HCT116 (cell line): ENCODE measurements around the gene MTMR12. TPM values are rescaled to one million over a fixed set of nuclear protein-coding genes. Genes with fewer than 3 reads are reported as not detected.

ENCODE experiments used
- ATAC-seq: fragments of 200-7000 bp; cut with Tn5 transposase; 2 replicates; pipeline ENCODE4 v1.9.1; 2020; ENCODE audit warnings: mild to moderate bottlenecking, moderate library complexity
- BruUV-seq: library from RNA; stranded (reverse); fragments of 400-500 nt; replicated peaks from 2 replicates; lab custom pipeline; 2021; lab: Mats Ljungman, UMichigan
- CTCF ChIA-PET: fragments of 300-600 bp; sonication (Branson Sonifier 250); formaldehyde crosslinking; loops from one replicate; lab custom pipeline; 2021; ENCODE audit warnings: antibody characterized with exemption; lab: Charles Lee
- POLR2A ChIA-PET: fragments of 300-600, 350-600 bp; sonication (Branson Sonifier 250); formaldehyde crosslinking; loops from one replicate; lab custom pipeline; 2021; ENCODE audit warnings: antibody characterized with exemption; lab: Charles Lee
- RAD21 ChIA-PET, 2 experiments: fragments of 300-600 bp; sonication (Branson Sonifier 250); formaldehyde crosslinking; loops; one replicate each; lab custom pipeline; 2023; ENCODE audit warnings: low total read pairs in 2 of 2; ENCODE audit not compliant: uncharacterized antibody in 2 of 2, unreplicated experiment in 2 of 2, low non-redundant PET in 1 of 2; lab: Charles Lee
- DNase-seq: peaks from one replicate; pipeline ENCODE4 v3.0.0-alpha.2; 2010; ENCODE audit warnings: low read depth, low spot score
- H2AFZ ChIP-seq: fragments of 200-600 bp; shearing (Covaris generic), sonication (generic); 2 replicates; pipeline ENCODE4 v1.6.1; 2017; ENCODE audit warnings: low read depth, mixed run types, mixed read lengths, antibody characterized with exemption, low read length; ENCODE audit not compliant: poor library complexity, severe bottlenecking
- H3K27ac ChIP-seq: 2 replicates; pipeline ENCODE4 v1.5.1; 2012; ENCODE audit warnings: low read depth, low read length
- H3K27me3 ChIP-seq: fragments of 200-600 bp; sonication (generic); 2 replicates; pipeline ENCODE4 v1.6.1; 2016; ENCODE audit warnings: mixed run types, low read length, mixed read lengths; ENCODE audit not compliant: insufficient read depth
- H3K36me3 ChIP-seq, 2 experiments: fragments of 200-500 bp in 1 of 2; fragments of 200-600 bp in 1 of 2; sonication (Bioruptor generic) in 1 of 2; sonication (generic) in 1 of 2; 2 replicates each; pipeline versions ENCODE4 v1.5.1 to v1.6.1; 2014 to 2016; ENCODE audit warnings: low read length in 2 of 2, inconsistent platforms in 1 of 2, mixed read lengths in 1 of 2, mixed run types in 1 of 2; ENCODE audit not compliant: insufficient read depth in 2 of 2, control insufficient read depth in 1 of 2
- H3K4me1 ChIP-seq, 2 experiments: fragments of 200-600 bp in 1 of 2; sonication (generic) in 1 of 2; 2 replicates each; pipeline versions ENCODE4 v1.5.1 to v1.6.1; 2012 to 2017; ENCODE audit warnings: low read length in 2 of 2, inconsistent platforms in 1 of 2, mild to moderate bottlenecking in 1 of 2, mixed read lengths in 1 of 2, mixed run types in 1 of 2, moderate library complexity in 1 of 2; ENCODE audit not compliant: insufficient read depth in 2 of 2, control insufficient read depth in 1 of 2
- H3K4me2 ChIP-seq: fragments of 200-600 bp; sonication (generic); 2 replicates; pipeline ENCODE4 v1.6.1; 2017; ENCODE audit warnings: mixed run types, low read length, mixed read lengths
- H3K4me3 ChIP-seq, 2 experiments: fragments of 200-600 bp in 1 of 2; sonication (generic) in 1 of 2; replicated peaks in 1 of 2; 2 replicates each; pipeline ENCODE4 v1.5.1; 2011 to 2016; ENCODE audit warnings: low read length in 2 of 2, control low read depth in 1 of 2, low read depth in 1 of 2, mild to moderate bottlenecking in 1 of 2, mixed read lengths in 1 of 2, mixed run types in 1 of 2
- H3K79me2 ChIP-seq: fragments of 200-600 bp; sonication (generic); 2 replicates; pipeline ENCODE4 v1.6.1; 2017; ENCODE audit warnings: mild to moderate bottlenecking, mixed run types, low read length, moderate library complexity, mixed read lengths; ENCODE audit not compliant: insufficient read depth
- H3K9ac ChIP-seq: fragments of 200-600 bp; sonication (generic); 2 replicates; pipeline ENCODE4 v1.6.1; 2016; ENCODE audit warnings: low read length, mixed read lengths
- H3K9me2 ChIP-seq: fragments of 200-600 bp; sonication (generic), shearing (Covaris generic); 2 replicates; pipeline ENCODE4 v1.6.1; 2017; ENCODE audit warnings: mixed run types, mild to moderate bottlenecking, moderate library complexity; ENCODE audit not compliant: insufficient read depth
- H3K9me3 ChIP-seq, 2 experiments: fragments of 200-500 bp in 1 of 2; fragments of 200-600 bp in 1 of 2; sonication (Bioruptor generic) in 1 of 2; sonication (generic) in 1 of 2; 2 replicates each; pipeline ENCODE4 v1.6.1; 2014 to 2017; ENCODE audit warnings: low read length in 2 of 2, mixed read lengths in 2 of 2, inconsistent platforms in 1 of 2, low read depth in 1 of 2, mild to moderate bottlenecking in 1 of 2, mixed run types in 1 of 2, moderate library complexity in 1 of 2; ENCODE audit not compliant: control insufficient read depth in 1 of 2, insufficient read depth in 1 of 2
- H4K20me1 ChIP-seq: fragments of 200-600 bp; sonication (generic), shearing (Covaris generic); 2 replicates; pipeline ENCODE4 v1.6.1; 2017; ENCODE audit warnings: mixed run types, mild to moderate bottlenecking, moderate library complexity; ENCODE audit not compliant: insufficient read depth
- CEBPB ChIP-seq: IDR thresholded peaks from 2 replicates; pipeline ENCODE4 v1.6.1; 2012; ENCODE audit warnings: low read depth
- EZH2 ChIP-seq: fragments of 200-600 bp; sonication (generic); IDR thresholded peaks from 2 replicates; pipeline ENCODE4 v1.6.1; 2017; ENCODE audit warnings: antibody characterized with exemption, mixed run types
- FOSL1 ChIP-seq: IDR thresholded peaks from 2 replicates; pipeline ENCODE4 v1.6.1; 2012; ENCODE audit warnings: low read depth
- POLR2A ChIP-seq: IDR thresholded peaks from 2 replicates; pipeline ENCODE4 v1.7.0; 2011; ENCODE audit warnings: borderline replicate concordance; ENCODE audit not compliant: insufficient read depth, insufficient read length; ENCODE audit errors: extremely low read depth
- POLR2AphosphoS5 ChIP-seq: IDR thresholded peaks from 2 replicates; pipeline ENCODE4 v1.6.1; 2011; ENCODE audit warnings: mild to moderate bottlenecking, low read depth, low read length, moderate library complexity
- REST ChIP-seq: IDR thresholded peaks from 2 replicates; pipeline ENCODE4 v1.6.1; 2012; ENCODE audit warnings: low read depth
- SP1 ChIP-seq: IDR thresholded peaks from 2 replicates; pipeline ENCODE4 v1.6.1; 2012; ENCODE audit warnings: low read depth
- SRF ChIP-seq: IDR thresholded peaks from 2 replicates; pipeline ENCODE4 v1.6.1; 2012; ENCODE audit warnings: low read depth
- YY1 ChIP-seq: IDR thresholded peaks from 2 replicates; pipeline ENCODE4 v1.6.1; 2011; ENCODE audit warnings: low read length, low read depth, moderate library complexity, mild to moderate bottlenecking; ENCODE audit not compliant: insufficient replicate concordance; ENCODE audit errors: extremely low read depth
- ZBTB33 ChIP-seq: IDR thresholded peaks from 2 replicates; pipeline ENCODE4 v1.6.1; 2011; ENCODE audit warnings: mild to moderate bottlenecking, low read length, moderate library complexity; ENCODE audit not compliant: insufficient replicate concordance; ENCODE audit errors: extremely low read depth
- intact Hi-C: fragments of 100-400 bp; cut with micrococcal nuclease; formaldehyde crosslinking; loops from 2 replicates; pipeline ENCODE4 v1.10.0; 2022
- total RNA-seq: library from RNA; stranded (reverse); gene quantifications from one replicate; pipeline ENCODE4 v1.2.1, GENCODE V29; 2021; ENCODE audit not compliant: unreplicated experiment

MTMR12 gene
- total RNA-seq, 1 experiment from 2014 or later: 27.3 TPM

GRCh38 chr5:32279223-32279622 lies 33.5 kb downstream of the MTMR12 start:
- CTCF ChIA-PET: no interaction called here
- intact Hi-C loops: no loop called here
- ATAC-seq: no peak
- H3K4me1 ChIP-seq: peaks cover 0 to 12% of the 10 kb centered on the region in 2 experiments; a peak in 1 of 4 replicates
- H3K4me2 ChIP-seq: no peak overlapping the region
- no peaks in the 10 kb centered on the region for H3K9me2 ChIP-seq
- no peaks in the 10 kb centered on the region for H3K36me3 ChIP-seq
- no peak overlapping the region for H3K4me3 ChIP-seq
- no peaks in the 10 kb centered on the region for H3K27me3 ChIP-seq
- H4K20me1 ChIP-seq: 0 out of 2 replicates have a peak, but pooled peaks cover 3% of the 10 kb centered on the region
- no peak for DNase-seq
- POLR2A ChIA-PET: no interaction called here
- no TSS peak for BruUV-seq
- no peaks in the 10 kb centered on the region for H3K9me3 ChIP-seq
- peaks cover 16% of the 10 kb centered on the region; the same call in 1 of the 2 replicates for H3K79me2 ChIP-seq
- no peak overlapping the region for H3K27ac ChIP-seq
- no peak overlapping the region for H2AFZ ChIP-seq
- no peak overlapping the region for H3K9ac ChIP-seq
- TF ChIP-seq SRF (no peak), POLR2A (no peak), REST (no peak), SP1 (no peak), POLR2AphosphoS5 (no peak), YY1 (no peak), FOSL1 (no peak), EZH2 (no peak), ZBTB33 (no peak), CEBPB (no peak)
- TF ChIP-seq, all 23 proteins: peak for 0
- RAD21 ChIA-PET: no interaction called here
